ENCODE measurements around the gene MYO18A. TPM values are rescaled to one million over a fixed set of nuclear protein-coding genes. Genes with fewer than 3 reads are reported as not detected.

MYO18A gene
- total RNA-seq, 2 donors from 2014 or later: 106 to 332 TPM

DNA sequence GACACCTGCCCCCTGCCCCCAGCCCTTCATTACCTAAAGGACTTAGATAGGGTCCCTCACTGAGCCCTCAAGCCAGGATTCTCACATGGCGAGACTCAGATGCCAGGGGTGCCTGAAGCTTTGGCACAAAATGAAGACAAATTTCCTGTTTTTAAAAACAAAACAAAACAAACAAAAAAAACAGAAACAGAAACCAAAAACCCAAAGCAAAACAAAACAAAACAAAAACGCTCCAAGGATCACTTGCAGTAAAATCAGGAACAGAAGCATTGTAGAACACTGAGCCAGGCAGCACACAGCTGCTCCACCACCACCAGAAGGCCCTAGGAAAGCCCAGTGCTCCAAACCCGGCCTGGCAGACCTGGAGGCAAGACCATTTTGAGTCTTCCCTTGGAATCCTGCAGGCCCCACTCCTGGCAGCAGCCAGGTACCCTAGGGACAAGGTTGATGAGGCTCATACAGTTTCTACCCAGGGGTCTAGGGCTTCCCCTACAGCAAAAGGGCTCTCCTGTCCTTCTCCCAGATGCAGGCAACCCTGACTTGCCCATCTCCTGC is 20.8 kb downstream of the MYO18A start:
- Histone ChIP-seq H3K4me3 (no peak overlapping the region), H3K27ac (no peak overlapping the region), H3K4me1 (ENCODE audit: control insufficient read depth in 1 of 2, low read depth in 2 of 2) (peaks cover 23 to 57% of the 10 kb centered on the region in 2 donors), H3K9me3 (no peaks in the 10 kb centered on the region), H3K36me3 (no peaks in the 10 kb centered on the region), H3K27me3 (replicated peaks; ENCODE audit: insufficient read depth) (no peaks in the 10 kb centered on the region)
- ATAC-seq (ENCODE audit: insufficient number of reproducible peaks, low FRiP score, low read depth): no peak
- DNase-seq (ENCODE audit: low spot score): no peak
- TF ChIP-seq, protein P1, sequence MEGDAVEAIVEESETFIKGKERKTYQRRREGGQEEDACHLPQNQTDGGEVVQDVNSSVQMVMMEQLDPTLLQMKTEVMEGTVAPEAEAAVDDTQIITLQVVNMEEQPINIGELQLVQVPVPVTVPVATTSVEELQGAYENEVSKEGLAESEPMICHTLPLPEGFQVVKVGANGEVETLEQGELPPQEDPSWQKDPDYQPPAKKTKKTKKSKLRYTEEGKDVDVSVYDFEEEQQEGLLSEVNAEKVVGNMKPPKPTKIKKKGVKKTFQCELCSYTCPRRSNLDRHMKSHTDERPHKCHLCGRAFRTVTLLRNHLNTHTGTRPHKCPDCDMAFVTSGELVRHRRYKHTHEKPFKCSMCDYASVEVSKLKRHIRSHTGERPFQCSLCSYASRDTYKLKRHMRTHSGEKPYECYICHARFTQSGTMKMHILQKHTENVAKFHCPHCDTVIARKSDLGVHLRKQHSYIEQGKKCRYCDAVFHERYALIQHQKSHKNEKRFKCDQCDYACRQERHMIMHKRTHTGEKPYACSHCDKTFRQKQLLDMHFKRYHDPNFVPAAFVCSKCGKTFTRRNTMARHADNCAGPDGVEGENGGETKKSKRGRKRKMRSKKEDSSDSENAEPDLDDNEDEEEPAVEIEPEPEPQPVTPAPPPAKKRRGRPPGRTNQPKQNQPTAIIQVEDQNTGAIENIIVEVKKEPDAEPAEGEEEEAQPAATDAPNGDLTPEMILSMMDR (IDR thresholded peaks at IDR 0.05): no peak

DNA sequence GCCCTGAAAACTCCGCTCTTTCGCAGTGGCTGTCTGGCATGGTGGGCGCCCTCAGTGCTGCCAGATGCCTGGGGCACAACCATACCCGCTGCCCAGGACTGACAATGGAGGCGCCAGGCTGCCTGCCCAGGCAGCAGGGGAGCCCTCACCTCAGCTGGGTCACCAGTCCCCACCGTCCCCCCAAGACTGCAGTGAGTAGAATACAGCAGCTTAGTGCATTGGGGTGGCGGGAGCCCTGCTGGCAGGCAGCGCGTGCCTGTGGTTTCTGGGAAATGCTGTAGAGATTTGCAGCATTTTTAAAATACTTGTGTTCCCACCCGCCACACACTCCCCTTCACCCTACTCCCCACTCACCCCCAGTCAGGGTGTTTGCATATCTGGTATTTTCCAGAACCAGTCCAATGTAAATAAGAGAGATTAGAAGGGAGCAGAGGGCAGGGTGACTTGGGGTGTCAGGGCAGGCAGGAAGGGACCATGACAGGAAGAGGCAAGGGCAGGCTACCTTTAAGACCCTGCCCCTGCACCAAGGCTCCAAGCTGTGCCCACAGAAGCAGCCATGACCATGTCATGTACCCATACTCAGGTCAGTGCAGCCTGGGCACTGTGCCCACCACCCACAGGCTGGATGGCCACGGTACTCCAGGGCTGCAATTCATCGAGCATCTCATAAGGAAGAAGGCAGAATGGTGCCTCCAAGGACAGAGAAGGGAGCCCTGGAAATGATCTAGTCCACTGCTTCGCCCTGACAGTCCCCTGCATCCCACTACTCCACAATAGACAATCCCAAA is 21.5 kb downstream of the MYO18A start:
- Histone ChIP-seq H3K4me1 (ENCODE audit: control insufficient read depth in 1 of 2, low read depth in 2 of 2) (peaks cover 27 to 64% of the 10 kb centered on the region in 2 donors), H3K27me3 (replicated peaks; ENCODE audit: insufficient read depth) (no peaks in the 10 kb centered on the region), H3K4me3 (no peak overlapping the region), H3K36me3 (no peaks in the 10 kb centered on the region), H3K27ac (no peak overlapping the region), H3K9me3 (no peaks in the 10 kb centered on the region)
- TF ChIP-seq, protein P1 (IDR thresholded peaks at IDR 0.05): no peak
- ATAC-seq (ENCODE audit: insufficient number of reproducible peaks, low FRiP score, low read depth) (no peak), DNase-seq (ENCODE audit: low spot score) (no peak)

DNA sequence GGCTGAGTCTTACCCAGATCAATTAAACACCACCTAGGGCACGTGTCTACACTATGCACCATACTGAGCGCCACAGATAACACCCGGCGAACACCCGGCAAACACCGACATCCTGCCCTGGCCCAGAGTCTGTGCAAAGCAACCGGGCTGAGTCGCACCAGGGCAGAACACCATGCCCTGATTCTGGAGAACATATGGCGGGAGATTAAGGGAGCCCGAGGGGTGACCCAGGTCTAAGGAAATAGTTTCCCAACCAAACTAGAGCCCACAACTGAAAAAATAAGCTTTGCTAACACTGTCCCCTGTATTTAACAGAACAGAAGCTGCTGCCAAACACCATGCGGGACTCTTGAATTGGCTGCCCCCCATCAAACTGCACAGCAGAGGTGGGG is 22.1 kb downstream of the MYO18A start:
- H3K27ac ChIP-seq: no peak overlapping the region
- no peak for ATAC-seq (ENCODE audit: insufficient number of reproducible peaks, low FRiP score, low read depth)
- DNase-seq (ENCODE audit: low spot score): no peak
- no peaks in the 10 kb centered on the region for H3K9me3 ChIP-seq
- peaks cover 27 to 59% of the 10 kb centered on the region in 2 donors for H3K4me1 ChIP-seq (ENCODE audit: control insufficient read depth in 1 of 2, low read depth in 2 of 2)
- no peaks in the 10 kb centered on the region for H3K36me3 ChIP-seq
- no peaks in the 10 kb centered on the region for H3K27me3 ChIP-seq (replicated peaks; ENCODE audit: insufficient read depth)
- no peak overlapping the region for H3K4me3 ChIP-seq
- TF ChIP-seq, protein P1 (IDR thresholded peaks at IDR 0.05): no peak

DNA sequence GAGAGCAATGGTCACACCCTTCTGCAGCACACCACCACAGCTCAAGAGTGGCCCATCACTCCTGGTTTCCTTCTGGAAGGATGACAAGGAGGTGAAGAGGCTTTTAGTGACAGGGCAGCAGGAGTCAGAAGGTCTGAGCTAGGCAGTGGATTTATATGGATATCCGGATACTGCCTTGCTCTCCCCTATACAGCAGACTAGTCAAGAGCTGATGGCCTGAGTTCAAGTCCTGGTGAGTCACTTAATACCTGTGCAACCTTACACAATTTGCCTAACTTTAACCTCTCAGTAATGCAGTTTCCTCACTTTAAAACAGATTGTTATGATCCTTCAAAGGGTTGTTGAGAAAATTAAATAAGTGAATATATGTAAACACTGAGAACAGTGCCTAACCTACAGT is 22.9 kb downstream of the MYO18A start:
- ATAC-seq (ENCODE audit: insufficient number of reproducible peaks, low FRiP score, low read depth) (no peak), DNase-seq (ENCODE audit: low spot score) (no peak)
- H3K27ac ChIP-seq: no peak overlapping the region
- TF ChIP-seq, protein P1 (IDR thresholded peaks at IDR 0.05): no peak
- no peaks in the 10 kb centered on the region for H3K27me3 ChIP-seq (replicated peaks; ENCODE audit: insufficient read depth)
- no peaks in the 10 kb centered on the region for H3K36me3 ChIP-seq
- H3K4me1 ChIP-seq (ENCODE audit: control insufficient read depth in 1 of 2, low read depth in 2 of 2): peaks cover 27 to 55% of the 10 kb centered on the region in 2 donors
- H3K4me3 ChIP-seq: no peak overlapping the region
- no peaks in the 10 kb centered on the region for H3K9me3 ChIP-seq

DNA sequence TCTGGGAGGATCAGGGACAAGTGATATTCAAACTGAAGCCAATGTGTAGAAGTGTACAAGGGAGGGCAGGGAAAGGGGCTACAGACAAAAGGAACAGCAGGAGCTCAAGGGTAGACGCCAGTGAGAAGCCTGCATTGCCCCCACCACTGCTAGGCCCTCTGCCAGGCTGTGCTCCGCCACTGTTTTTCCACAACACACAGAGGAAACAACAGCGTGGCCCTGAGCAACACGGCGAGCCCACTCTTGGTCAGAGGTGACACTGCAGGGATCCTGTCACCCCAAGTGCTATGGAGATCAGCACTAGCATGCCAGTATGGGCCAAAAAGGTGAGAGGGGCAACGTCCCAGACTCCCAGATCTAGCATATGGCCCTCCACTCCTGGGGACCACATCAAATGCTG is 23.4 kb downstream of the MYO18A start:
- no peak overlapping the region for H3K27ac ChIP-seq
- TF ChIP-seq, protein P1 (IDR thresholded peaks at IDR 0.05): no peak
- ATAC-seq (ENCODE audit: insufficient number of reproducible peaks, low FRiP score, low read depth) (no peak), DNase-seq (ENCODE audit: low spot score) (no peak)
- H3K9me3 ChIP-seq: no peaks in the 10 kb centered on the region
- H3K4me3 ChIP-seq: no peak overlapping the region
- peaks cover 27 to 55% of the 10 kb centered on the region in 2 donors for H3K4me1 ChIP-seq (ENCODE audit: control insufficient read depth in 1 of 2, low read depth in 2 of 2)
- H3K36me3 ChIP-seq: no peaks in the 10 kb centered on the region
- no peaks in the 10 kb centered on the region for H3K27me3 ChIP-seq (replicated peaks; ENCODE audit: insufficient read depth)

Data from thoracic aorta (tissue), 2 donors.